Erythroblast (primary cell): ENCODE results near the gene PAFAH2.
A peak's percentile ranks its signal among the peaks of the same experiment; 100 is the strongest.

ENCODE experiments used
- GATA1 ChIP-seq: IDR thresholded peaks from 2 replicates; pipeline ENCODE4 v1.6.1; 2011; ENCODE audit warnings: low read depth, mild to moderate bottlenecking, control low read depth, low read length, moderate library complexity
- POLR2A ChIP-seq: IDR thresholded peaks from 2 replicates; pipeline ENCODE4 v1.6.1; 2011; ENCODE audit warnings: mild to moderate bottlenecking, low read length

DNA sequence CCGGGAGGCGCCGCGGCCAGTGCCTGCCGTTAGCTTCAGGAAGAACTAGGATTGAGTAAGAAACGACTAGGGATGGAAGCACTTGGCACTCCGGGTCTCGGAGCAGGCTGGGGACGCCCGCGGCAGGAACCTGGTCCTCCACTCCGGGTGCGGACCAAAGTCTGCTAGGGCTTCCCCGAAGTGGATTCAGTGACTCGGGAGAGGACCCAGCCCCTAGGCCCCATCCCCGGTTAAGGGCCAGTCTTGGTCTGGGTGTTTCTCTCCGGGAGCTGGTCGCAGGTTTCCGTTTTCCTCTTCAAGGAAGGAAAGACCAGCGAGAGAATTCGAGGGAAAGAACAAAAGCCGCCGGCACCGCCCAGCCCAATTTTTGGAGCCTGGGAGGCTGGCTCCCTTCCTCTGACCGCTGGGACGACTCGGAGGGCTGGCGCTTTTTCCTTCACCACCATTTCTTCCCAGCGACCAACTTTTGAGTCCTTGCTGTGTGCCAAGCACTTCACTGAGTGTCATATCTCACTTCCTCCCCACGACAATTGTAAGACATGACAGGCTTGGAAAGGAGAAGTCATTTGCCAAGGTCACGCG lies 74.8 kb downstream of the PAFAH2 start:
- TF ChIP-seq POLR2A (peak; percentile 30), GATA1 (no peak)
